Measurements from ENCODE around the gene ABITRAM. TPM values are rescaled to one million over a fixed set of nuclear protein-coding genes. Genes with fewer than 3 reads are reported as not detected.
"Not testable (repeated sequence)": the region's sequence is repeated elsewhere in the genome, so short reads cannot be mapped to it uniquely, and the experiment has no call there.

Gene ABITRAM
- total RNA-seq, 2 experiments from 2014 or later, result 12.2 to 15.4 TPM

DNA sequence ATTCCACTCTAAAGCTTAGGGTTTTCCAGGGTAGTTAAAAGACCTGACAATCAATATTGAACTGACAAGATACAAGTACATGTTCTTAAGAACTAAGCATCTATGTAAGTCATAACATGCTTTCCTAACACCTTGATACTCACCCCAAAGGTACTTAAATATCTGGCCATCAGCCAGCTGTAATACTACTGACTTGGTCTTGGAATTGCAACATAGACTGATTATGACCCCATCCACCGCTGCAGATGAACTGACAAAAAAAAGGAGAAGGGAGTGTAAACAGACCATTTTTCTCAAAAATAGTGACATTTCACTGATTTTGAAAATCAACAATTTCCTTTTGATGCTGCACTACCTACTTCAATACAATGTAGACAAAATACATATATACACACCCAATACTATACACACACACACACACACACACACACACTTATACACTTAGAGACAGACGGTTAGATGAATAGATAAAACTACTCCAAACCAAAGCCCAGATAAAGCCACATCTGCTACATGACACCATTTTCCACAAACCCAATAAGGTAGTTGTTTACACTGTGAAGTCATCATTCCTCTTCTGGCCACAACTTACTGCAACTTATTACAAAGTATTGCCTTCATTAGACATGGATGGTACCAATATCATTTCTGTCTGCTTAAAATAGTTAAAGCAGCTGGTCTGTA is 30.6 kb upstream of the ABITRAM start:
- DNase-seq, result no peak
- ATAC-seq, result no peak
- CTCF ChIA-PET, result interaction anchor here (1.7 kb wide), 1 partner anchor 8 kb away, joined by 3 read pairs; no protein-coding TSS in a partner anchor
- POLR2A ChIA-PET, result no interaction called here
- Mint-ChIP-seq H3K4me3 (no peak overlapping the region), H3K4me1 (no peaks in the 10 kb centered on the region), H3K9me3 (ENCODE audit: low read depth) (no peaks in the 10 kb centered on the region), H3K27me3 (no peaks in the 10 kb centered on the region), H3K27ac (no peak overlapping the region), H3K36me3 (ENCODE audit: low read depth) (peaks cover 44% of the 10 kb centered on the region)
- intact Hi-C loops (cut with DNase I, micrococcal nuclease), result no loop called here

- no peak overlapping the region for H3K4me3 Mint-ChIP-seq
- H3K27me3 Mint-ChIP-seq, result no peaks in the 10 kb centered on the region
- intact Hi-C loops (cut with DNase I, micrococcal nuclease), result no loop called here
- DNase-seq (no peak), ATAC-seq (no peak)
- ChIA-PET CTCF (interaction anchor here (1.7 kb wide), 1 partner anchor 8 kb away, joined by 3 read pairs; no protein-coding TSS in a partner anchor), POLR2A (no interaction called here)
- no peaks in the 10 kb centered on the region for H3K9me3 Mint-ChIP-seq (ENCODE audit: low read depth)
- peaks cover 45% of the 10 kb centered on the region for H3K36me3 Mint-ChIP-seq (ENCODE audit: low read depth)
- H3K27ac Mint-ChIP-seq, result no peak overlapping the region
- H3K4me1 Mint-ChIP-seq, result no peaks in the 10 kb centered on the region
These were observed 30.0 kb upstream of the ABITRAM start for GRCh38 chr9:108904161-108904560.

- ChIA-PET POLR2A (no interaction called here), CTCF (no interaction called here)
- Mint-ChIP-seq H3K27ac (no peak overlapping the region), H3K4me1 (no peaks in the 10 kb centered on the region), H3K4me3 (no peak overlapping the region), H3K36me3 (ENCODE audit: low read depth) (peaks cover 47% of the 10 kb centered on the region), H3K27me3 (no peaks in the 10 kb centered on the region), H3K9me3 (ENCODE audit: low read depth) (no peaks in the 10 kb centered on the region)
- no peak for DNase-seq
- no peak for ATAC-seq
- intact Hi-C loops (cut with DNase I, micrococcal nuclease), result no loop called here
These were observed 28.7 kb upstream of the ABITRAM start for GRCh38 chr9:108905494-108905893.

DNA sequence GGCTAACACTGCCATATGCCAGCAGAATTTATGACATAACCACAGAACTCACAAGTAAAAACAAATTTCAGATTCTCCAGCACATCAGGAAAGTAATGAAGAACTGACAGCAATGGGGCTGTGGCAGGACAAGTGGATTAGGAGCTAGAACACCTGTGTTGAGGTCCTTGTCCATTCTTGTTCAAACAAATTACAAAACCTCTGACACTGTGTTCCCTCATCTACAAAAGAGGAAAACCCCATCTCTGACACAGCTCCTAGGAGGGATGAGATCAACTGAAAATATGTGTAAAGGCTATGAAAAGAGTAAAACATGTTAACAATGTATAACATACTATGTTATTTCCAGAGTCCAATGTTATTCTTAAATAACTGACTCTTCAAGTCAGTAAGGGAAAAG is 23.8 kb upstream of the ABITRAM start:
- H3K4me3 Mint-ChIP-seq, result no peak overlapping the region
- peaks cover 49% of the 10 kb centered on the region for H3K36me3 Mint-ChIP-seq (ENCODE audit: low read depth)
- ChIA-PET CTCF (interaction anchor here (0.6 to 1.4 kb wide), 3 partner anchors 12 to 100 kb away, joined by 3 to 4 read pairs (median 4); no protein-coding TSS in a partner anchor), POLR2A (no interaction called here)
- peaks cover 10% of the 10 kb centered on the region for H3K4me1 Mint-ChIP-seq
- H3K27ac Mint-ChIP-seq, result no peak overlapping the region
- intact Hi-C loops (cut with DNase I, micrococcal nuclease), result no loop called here
- H3K9me3 Mint-ChIP-seq (ENCODE audit: low read depth), result no peaks in the 10 kb centered on the region
- no peaks in the 10 kb centered on the region for H3K27me3 Mint-ChIP-seq
- DNase-seq, result no peak
- ATAC-seq, result no peak

GRCh38 chr9:108910914-108911313 is 23.3 kb upstream of the ABITRAM start:
- H3K27me3 Mint-ChIP-seq, result no peaks in the 10 kb centered on the region
- ATAC-seq (no peak), DNase-seq (no peak)
- intact Hi-C loops (cut with DNase I, micrococcal nuclease), result no loop called here
- ChIA-PET CTCF (interaction anchor here (0.6 kb wide), 1 partner anchor 100 kb away, joined by 3 read pairs; no protein-coding TSS in a partner anchor), POLR2A (no interaction called here)
- H3K9me3 Mint-ChIP-seq (ENCODE audit: low read depth), result no peaks in the 10 kb centered on the region
- H3K4me3 Mint-ChIP-seq, result no peak overlapping the region
- peak overlapping the region; percentile 9 for H3K27ac Mint-ChIP-seq
- H3K4me1 Mint-ChIP-seq, result peaks cover 10% of the 10 kb centered on the region
- H3K36me3 Mint-ChIP-seq (ENCODE audit: low read depth), result peaks cover 53% of the 10 kb centered on the region

GRCh38 chr9:108911820-108912219 is 22.4 kb upstream of the ABITRAM start:
- peak; percentile 44 for ATAC-seq
- Mint-ChIP-seq H3K4me1 (peaks cover 10% of the 10 kb centered on the region), H3K27ac (no peak overlapping the region), H3K4me3 (no peak overlapping the region), H3K9me3 (ENCODE audit: low read depth) (no peaks in the 10 kb centered on the region), H3K27me3 (no peaks in the 10 kb centered on the region), H3K36me3 (ENCODE audit: low read depth) (peaks cover 54% of the 10 kb centered on the region)
- CTCF ChIA-PET, result no interaction called here
- no peak for DNase-seq
- POLR2A ChIA-PET, result no interaction called here
- intact Hi-C loops (cut with DNase I, micrococcal nuclease), result no loop called here

DNA sequence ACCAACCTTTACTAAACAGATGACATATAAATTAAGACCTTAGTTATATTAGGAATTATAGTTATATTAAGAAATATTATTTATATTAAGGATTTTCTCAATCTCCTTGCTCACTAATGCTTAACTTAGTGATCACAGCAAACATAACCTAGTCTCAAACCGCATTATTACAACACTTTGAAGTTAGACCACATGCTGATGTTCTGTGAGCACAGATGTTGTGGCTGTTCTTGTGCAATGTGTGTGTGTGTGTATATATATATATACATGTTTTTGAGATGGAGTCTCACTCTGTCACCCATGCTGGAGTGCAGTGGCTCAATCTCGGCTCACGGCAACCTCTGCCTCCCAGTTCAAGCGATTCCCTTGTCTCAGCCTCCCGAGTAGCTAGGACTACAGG is 20.8 kb upstream of the ABITRAM start:
- DNase-seq, result no peak
- H3K36me3 Mint-ChIP-seq (ENCODE audit: low read depth), result peaks cover 58% of the 10 kb centered on the region
- no peak for ATAC-seq
- no peaks in the 10 kb centered on the region for H3K27me3 Mint-ChIP-seq
- no peak overlapping the region for H3K27ac Mint-ChIP-seq
- no peak overlapping the region for H3K4me3 Mint-ChIP-seq
- POLR2A ChIA-PET, result no interaction called here
- intact Hi-C loops (cut with DNase I, micrococcal nuclease), result no loop called here
- CTCF ChIA-PET, result interaction anchor here (0.7 kb wide), 1 partner anchor 28 kb away, joined by 4 read pairs; no protein-coding TSS in a partner anchor
- no peaks in the 10 kb centered on the region for H3K9me3 Mint-ChIP-seq (ENCODE audit: low read depth)
- H3K4me1 Mint-ChIP-seq, result peaks cover 10% of the 10 kb centered on the region

DNA sequence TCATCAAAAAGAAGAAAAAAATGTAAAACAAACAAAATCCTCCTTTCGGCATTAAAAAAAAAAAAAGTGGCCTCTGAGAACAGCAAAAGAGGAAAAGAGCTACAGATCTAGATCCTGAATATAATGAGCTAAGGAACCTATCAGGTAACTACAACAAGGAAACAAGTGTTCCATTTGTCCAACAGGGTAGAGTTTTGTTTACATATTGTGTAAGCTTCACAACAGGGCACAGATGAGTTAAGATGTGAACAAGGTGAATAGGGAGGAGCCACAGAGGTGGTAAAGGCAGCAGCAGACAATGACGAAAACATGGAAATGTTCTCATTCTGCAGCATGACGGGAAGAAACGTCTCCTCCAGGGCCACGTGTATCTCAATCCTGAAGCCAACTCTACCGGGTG is 14.7 kb upstream of the ABITRAM start:
- ATAC-seq, result no peak
- Mint-ChIP-seq H3K4me3 (no peak overlapping the region), H3K27me3 (no peaks in the 10 kb centered on the region), H3K9me3 (ENCODE audit: low read depth) (no peaks in the 10 kb centered on the region), H3K27ac (peak overlapping the region; percentile 20), H3K4me1 (no peaks in the 10 kb centered on the region), H3K36me3 (ENCODE audit: low read depth) (peaks cover 42% of the 10 kb centered on the region)
- ChIA-PET POLR2A (interaction anchor here (0.6 kb wide), 1 partner anchor 79 kb away, joined by 5 read pairs; no protein-coding TSS in a partner anchor), CTCF (interaction anchor here (0.6 kb wide), 1 partner anchor 304 kb away, joined by 3 read pairs; no protein-coding TSS in a partner anchor)
- intact Hi-C loops (cut with DNase I, micrococcal nuclease), result no loop called here
- no peak for DNase-seq

DNA sequence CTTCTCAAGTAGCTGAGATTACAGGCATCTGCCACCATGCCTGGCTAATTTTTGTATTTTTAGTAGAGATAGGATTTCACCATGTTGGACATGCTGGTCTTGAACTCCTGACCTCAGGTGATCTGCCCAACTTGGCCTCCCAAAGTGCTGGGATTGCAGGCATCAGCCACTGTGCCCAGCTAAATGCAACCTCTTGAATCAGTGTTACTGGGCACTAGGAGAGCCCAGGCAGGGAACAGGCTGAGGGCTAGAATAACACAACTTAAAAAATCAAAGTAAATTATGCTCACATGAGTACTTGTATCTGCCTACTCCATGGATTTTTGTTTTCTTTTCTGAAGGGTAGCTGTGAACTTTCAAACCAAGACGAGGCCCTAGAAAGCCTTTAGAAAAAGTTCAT is 13.8 kb upstream of the ABITRAM start:
- H3K36me3 Mint-ChIP-seq (ENCODE audit: low read depth), result peaks cover 49% of the 10 kb centered on the region
- H3K4me3 Mint-ChIP-seq; ATAC-seq; H3K27me3 Mint-ChIP-seq; DNase-seq; POLR2A ChIA-PET; intact Hi-C loops (cut with DNase I, micrococcal nuclease); H3K27ac Mint-ChIP-seq; H3K9me3 Mint-ChIP-seq (ENCODE audit: low read depth); H3K4me1 Mint-ChIP-seq; CTCF ChIA-PET: not testable (repeated sequence)

- H3K4me1 Mint-ChIP-seq, result no peaks in the 10 kb centered on the region
- ATAC-seq (no peak), DNase-seq (no peak)
- H3K4me3 Mint-ChIP-seq, result no peak overlapping the region
- peaks cover 49% of the 10 kb centered on the region for H3K36me3 Mint-ChIP-seq (ENCODE audit: low read depth)
- intact Hi-C loops (cut with DNase I, micrococcal nuclease), result no loop called here
- POLR2A ChIA-PET, result no interaction called here
- CTCF ChIA-PET, result interaction anchor here (0.6 kb wide), 1 partner anchor 100 kb away, joined by 3 read pairs; no protein-coding TSS in a partner anchor
- no peak overlapping the region for H3K27ac Mint-ChIP-seq
- no peaks in the 10 kb centered on the region for H3K9me3 Mint-ChIP-seq (ENCODE audit: low read depth)
- H3K27me3 Mint-ChIP-seq, result no peaks in the 10 kb centered on the region
These were observed 13.0 kb upstream of the ABITRAM start for GRCh38 chr9:108921200-108921599.

DNA sequence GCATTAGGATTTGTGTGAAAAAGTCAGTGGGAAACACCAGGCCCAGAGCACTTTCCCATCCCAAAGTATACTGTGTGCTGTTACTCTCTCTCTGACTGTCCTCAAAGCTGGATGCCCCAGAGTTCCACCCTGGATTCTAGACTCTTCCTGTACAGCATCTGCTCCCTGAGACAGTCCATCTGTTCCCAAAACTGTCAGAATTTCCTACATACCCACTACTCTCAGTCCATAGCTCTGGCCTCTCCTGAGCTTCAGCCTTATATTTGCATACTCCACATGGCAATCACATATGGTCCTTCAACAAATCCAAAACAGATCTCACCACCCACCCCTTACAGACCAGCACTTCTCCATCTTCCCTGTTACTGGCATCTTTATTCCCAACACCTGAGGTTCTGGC is 9.7 kb upstream of the ABITRAM start:
- Mint-ChIP-seq H3K4me1 (no peaks in the 10 kb centered on the region), H3K9me3 (ENCODE audit: low read depth) (no peaks in the 10 kb centered on the region), H3K4me3 (no peak overlapping the region), H3K36me3 (ENCODE audit: low read depth) (peaks cover 47% of the 10 kb centered on the region), H3K27me3 (no peaks in the 10 kb centered on the region), H3K27ac (no peak overlapping the region)
- ATAC-seq (no peak), DNase-seq (no peak)
- ChIA-PET CTCF (no interaction called here), POLR2A (no interaction called here)
- intact Hi-C loops (cut with DNase I, micrococcal nuclease), result no loop called here

DNA sequence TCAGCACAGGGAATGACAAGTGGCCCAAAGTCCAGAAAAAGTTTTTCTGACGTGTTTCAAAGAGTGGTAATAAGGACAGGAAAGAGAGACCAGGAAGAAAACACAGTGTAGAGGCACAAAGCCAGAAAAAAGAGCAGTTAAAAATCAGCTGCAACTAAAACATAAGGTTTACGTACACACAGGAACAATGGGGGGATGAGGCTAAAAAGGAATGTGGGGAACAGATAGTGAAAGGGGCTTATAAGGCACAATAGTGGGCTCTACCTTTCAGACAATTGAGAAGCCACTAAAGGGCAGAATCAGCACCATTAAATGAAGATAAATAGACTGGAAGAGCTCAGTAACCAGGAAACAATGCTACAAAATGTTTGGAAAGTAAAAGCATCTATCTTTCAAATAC is 5.8 kb upstream of the ABITRAM start:
- intact Hi-C loops (cut with DNase I, micrococcal nuclease), result no loop called here
- no peak overlapping the region for H3K27ac Mint-ChIP-seq
- H3K4me1 Mint-ChIP-seq, result peaks cover 22% of the 10 kb centered on the region
- no peaks in the 10 kb centered on the region for H3K9me3 Mint-ChIP-seq (ENCODE audit: low read depth)
- no peak overlapping the region for H3K4me3 Mint-ChIP-seq
- ATAC-seq (no peak), DNase-seq (no peak)
- H3K36me3 Mint-ChIP-seq (ENCODE audit: low read depth), result peaks cover 43% of the 10 kb centered on the region
- CTCF ChIA-PET, result interaction anchor here (0.7 to 1.0 kb wide), 2 partner anchors 14 to 51 kb away, joined by 3 read pairs; no protein-coding TSS in a partner anchor
- POLR2A ChIA-PET, result no interaction called here
- no peaks in the 10 kb centered on the region for H3K27me3 Mint-ChIP-seq

Data from activated CD4-positive, alpha-beta T cell treated with anti-CD3 and anti-CD28 coated beads for 36 hours (primary cell).